HCT116 (cell line): ENCODE measurements around the gene HYAL1. TPM values are rescaled to one million over a fixed set of nuclear protein-coding genes. Genes with fewer than 3 reads are reported as not detected.

Experiments
- ATAC-seq: fragments of 200-7000 bp; cut with Tn5 transposase; 2 replicates; pipeline ENCODE4 v1.9.1; 2020; ENCODE audit warnings: mild to moderate bottlenecking, moderate library complexity
- BruUV-seq: library from RNA; stranded (reverse); fragments of 400-500 nt; replicated peaks from 2 replicates; lab custom pipeline; 2021; lab: Mats Ljungman, UMichigan
- CTCF ChIA-PET: fragments of 300-600 bp; sonication (Branson Sonifier 250); formaldehyde crosslinking; loops from one replicate; lab custom pipeline; 2021; ENCODE audit warnings: antibody characterized with exemption; lab: Charles Lee
- POLR2A ChIA-PET: fragments of 300-600, 350-600 bp; sonication (Branson Sonifier 250); formaldehyde crosslinking; loops from one replicate; lab custom pipeline; 2021; ENCODE audit warnings: antibody characterized with exemption; lab: Charles Lee
- RAD21 ChIA-PET, 2 experiments: fragments of 300-600 bp; sonication (Branson Sonifier 250); formaldehyde crosslinking; loops; one replicate each; lab custom pipeline; 2023; ENCODE audit warnings: low total read pairs in 2 of 2; ENCODE audit not compliant: uncharacterized antibody in 2 of 2, unreplicated experiment in 2 of 2, low non-redundant PET in 1 of 2; lab: Charles Lee
- DNase-seq: peaks from one replicate; pipeline ENCODE4 v3.0.0-alpha.2; 2010; ENCODE audit warnings: low read depth, low spot score
- H2AFZ ChIP-seq: fragments of 200-600 bp; shearing (Covaris generic), sonication (generic); 2 replicates; pipeline ENCODE4 v1.6.1; 2017; ENCODE audit warnings: low read depth, mixed run types, mixed read lengths, antibody characterized with exemption, low read length; ENCODE audit not compliant: poor library complexity, severe bottlenecking
- H3K27ac ChIP-seq: 2 replicates; pipeline ENCODE4 v1.5.1; 2012; ENCODE audit warnings: low read depth, low read length
- H3K27me3 ChIP-seq: fragments of 200-600 bp; sonication (generic); 2 replicates; pipeline ENCODE4 v1.6.1; 2016; ENCODE audit warnings: mixed run types, low read length, mixed read lengths; ENCODE audit not compliant: insufficient read depth
- H3K36me3 ChIP-seq, 2 experiments: fragments of 200-500 bp in 1 of 2; fragments of 200-600 bp in 1 of 2; sonication (Bioruptor generic) in 1 of 2; sonication (generic) in 1 of 2; 2 replicates each; pipeline versions ENCODE4 v1.5.1 to v1.6.1; 2014 to 2016; ENCODE audit warnings: low read length in 2 of 2, inconsistent platforms in 1 of 2, mixed read lengths in 1 of 2, mixed run types in 1 of 2; ENCODE audit not compliant: insufficient read depth in 2 of 2, control insufficient read depth in 1 of 2
- H3K4me1 ChIP-seq, 2 experiments: fragments of 200-600 bp in 1 of 2; sonication (generic) in 1 of 2; 2 replicates each; pipeline versions ENCODE4 v1.5.1 to v1.6.1; 2012 to 2017; ENCODE audit warnings: low read length in 2 of 2, inconsistent platforms in 1 of 2, mild to moderate bottlenecking in 1 of 2, mixed read lengths in 1 of 2, mixed run types in 1 of 2, moderate library complexity in 1 of 2; ENCODE audit not compliant: insufficient read depth in 2 of 2, control insufficient read depth in 1 of 2
- H3K4me2 ChIP-seq: fragments of 200-600 bp; sonication (generic); 2 replicates; pipeline ENCODE4 v1.6.1; 2017; ENCODE audit warnings: mixed run types, low read length, mixed read lengths
- H3K4me3 ChIP-seq, 2 experiments: fragments of 200-600 bp in 1 of 2; sonication (generic) in 1 of 2; replicated peaks in 1 of 2; 2 replicates each; pipeline ENCODE4 v1.5.1; 2011 to 2016; ENCODE audit warnings: low read length in 2 of 2, control low read depth in 1 of 2, low read depth in 1 of 2, mild to moderate bottlenecking in 1 of 2, mixed read lengths in 1 of 2, mixed run types in 1 of 2
- H3K79me2 ChIP-seq: fragments of 200-600 bp; sonication (generic); 2 replicates; pipeline ENCODE4 v1.6.1; 2017; ENCODE audit warnings: mild to moderate bottlenecking, mixed run types, low read length, moderate library complexity, mixed read lengths; ENCODE audit not compliant: insufficient read depth
- H3K9ac ChIP-seq: fragments of 200-600 bp; sonication (generic); 2 replicates; pipeline ENCODE4 v1.6.1; 2016; ENCODE audit warnings: low read length, mixed read lengths
- H3K9me2 ChIP-seq: fragments of 200-600 bp; sonication (generic), shearing (Covaris generic); 2 replicates; pipeline ENCODE4 v1.6.1; 2017; ENCODE audit warnings: mixed run types, mild to moderate bottlenecking, moderate library complexity; ENCODE audit not compliant: insufficient read depth
- H3K9me3 ChIP-seq, 2 experiments: fragments of 200-500 bp in 1 of 2; fragments of 200-600 bp in 1 of 2; sonication (Bioruptor generic) in 1 of 2; sonication (generic) in 1 of 2; 2 replicates each; pipeline ENCODE4 v1.6.1; 2014 to 2017; ENCODE audit warnings: low read length in 2 of 2, mixed read lengths in 2 of 2, inconsistent platforms in 1 of 2, low read depth in 1 of 2, mild to moderate bottlenecking in 1 of 2, mixed run types in 1 of 2, moderate library complexity in 1 of 2; ENCODE audit not compliant: control insufficient read depth in 1 of 2, insufficient read depth in 1 of 2
- H4K20me1 ChIP-seq: fragments of 200-600 bp; sonication (generic), shearing (Covaris generic); 2 replicates; pipeline ENCODE4 v1.6.1; 2017; ENCODE audit warnings: mixed run types, mild to moderate bottlenecking, moderate library complexity; ENCODE audit not compliant: insufficient read depth
- ATF3 ChIP-seq: IDR thresholded peaks from 2 replicates; pipeline ENCODE4 v1.6.1; 2012
- EZH2phosphoT487 ChIP-seq: fragments of 200-600 bp; IDR thresholded peaks from 2 replicates; pipeline ENCODE4 v1.6.1; 2018; ENCODE audit warnings: antibody characterized with exemption, borderline replicate concordance
- FOSL1 ChIP-seq: IDR thresholded peaks from 2 replicates; pipeline ENCODE4 v1.6.1; 2012; ENCODE audit warnings: low read depth
- JUND ChIP-seq: IDR thresholded peaks from 2 replicates; pipeline ENCODE4 v1.6.1; 2012
- MAX ChIP-seq: IDR thresholded peaks from 2 replicates; pipeline ENCODE4 v1.6.1; 2012
- POLR2A ChIP-seq: IDR thresholded peaks from 2 replicates; pipeline ENCODE4 v1.7.0; 2011; ENCODE audit warnings: borderline replicate concordance; ENCODE audit not compliant: insufficient read depth, insufficient read length; ENCODE audit errors: extremely low read depth
- SIN3A ChIP-seq: IDR thresholded peaks from 2 replicates; pipeline ENCODE4 v1.6.1; 2012; ENCODE audit warnings: low read depth
- SP1 ChIP-seq: IDR thresholded peaks from 2 replicates; pipeline ENCODE4 v1.6.1; 2012; ENCODE audit warnings: low read depth
- SRF ChIP-seq: IDR thresholded peaks from 2 replicates; pipeline ENCODE4 v1.6.1; 2012; ENCODE audit warnings: low read depth
- ZFX ChIP-seq: fragments of 450-650 bp; IDR thresholded peaks from 2 replicates; pipeline ENCODE4 v1.6.1; 2017
- ZNF274 ChIP-seq: fragments of 200-500 bp; sonication (Bioruptor generic); IDR thresholded peaks from 2 replicates; pipeline ENCODE4 v1.6.1; 2014; ENCODE audit warnings: mild to moderate bottlenecking, low read depth, low read length, inconsistent platforms
- intact Hi-C: fragments of 100-400 bp; cut with micrococcal nuclease; formaldehyde crosslinking; loops from 2 replicates; pipeline ENCODE4 v1.10.0; 2022
- total RNA-seq: library from RNA; stranded (reverse); gene quantifications from one replicate; pipeline ENCODE4 v1.2.1, GENCODE V29; 2021; ENCODE audit not compliant: unreplicated experiment
- TF ChIP-seq, protein P1 (sequence below): IDR thresholded peaks from 2 replicates; pipeline ENCODE4 v1.6.1; 2011; ENCODE audit warnings: mild to moderate bottlenecking, low read length, moderate library complexity; ENCODE audit not compliant: insufficient replicate concordance; ENCODE audit errors: extremely low read depth

HYAL1 gene
- total RNA-seq, 1 experiment from 2014 or later = 6.1 TPM

DNA sequence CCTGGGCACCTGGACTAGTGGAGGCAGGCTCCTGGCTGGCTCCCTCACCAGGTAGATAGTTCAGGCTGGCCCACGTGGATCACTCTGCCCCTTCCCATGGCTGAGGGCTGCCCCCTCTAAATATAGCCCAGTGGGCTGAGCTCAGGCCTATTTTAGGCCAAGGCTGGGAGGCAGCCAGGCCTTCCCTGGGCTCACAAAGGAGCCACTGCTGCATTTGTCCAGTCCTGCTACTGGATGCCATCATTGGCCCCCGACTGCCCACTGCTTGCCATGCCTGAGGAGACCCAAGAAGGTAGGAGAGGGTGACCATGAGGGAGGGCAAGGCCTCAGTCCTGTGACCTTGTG lies 24.5 kb downstream of the HYAL1 start, which contains the start of gene LSMEM2:
TSS of gene LSMEM2 (plus strand) at position 208 of the 345 bp plus-strand sequence. CDS start at position 235, 27 bp downstream.
- BruUV-seq = no TSS peak
- TF ChIP-seq SRF = no peak
- TF ChIP-seq, protein P1, sequence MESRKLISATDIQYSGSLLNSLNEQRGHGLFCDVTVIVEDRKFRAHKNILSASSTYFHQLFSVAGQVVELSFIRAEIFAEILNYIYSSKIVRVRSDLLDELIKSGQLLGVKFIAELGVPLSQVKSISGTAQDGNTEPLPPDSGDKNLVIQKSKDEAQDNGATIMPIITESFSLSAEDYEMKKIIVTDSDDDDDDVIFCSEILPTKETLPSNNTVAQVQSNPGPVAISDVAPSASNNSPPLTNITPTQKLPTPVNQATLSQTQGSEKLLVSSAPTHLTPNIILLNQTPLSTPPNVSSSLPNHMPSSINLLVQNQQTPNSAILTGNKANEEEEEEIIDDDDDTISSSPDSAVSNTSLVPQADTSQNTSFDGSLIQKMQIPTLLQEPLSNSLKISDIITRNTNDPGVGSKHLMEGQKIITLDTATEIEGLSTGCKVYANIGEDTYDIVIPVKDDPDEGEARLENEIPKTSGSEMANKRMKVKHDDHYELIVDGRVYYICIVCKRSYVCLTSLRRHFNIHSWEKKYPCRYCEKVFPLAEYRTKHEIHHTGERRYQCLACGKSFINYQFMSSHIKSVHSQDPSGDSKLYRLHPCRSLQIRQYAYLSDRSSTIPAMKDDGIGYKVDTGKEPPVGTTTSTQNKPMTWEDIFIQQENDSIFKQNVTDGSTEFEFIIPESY = no peak
- TF ChIP-seq POLR2A = no peak
- TF ChIP-seq SIN3A = no peak
- TF ChIP-seq ZFX = no peak
- no peak for TF ChIP-seq JUND
- TF ChIP-seq ATF3 = no peak
- TF ChIP-seq ZNF274 = no peak
- TF ChIP-seq EZH2phosphoT487 = no peak
- TF ChIP-seq FOSL1 = no peak
- TF ChIP-seq SP1 = no peak
- TF ChIP-seq MAX = no peak
- TF ChIP-seq, all 23 proteins: peak for 0
- ChIA-PET RAD21 (interaction anchor here in 1 of 2 experiments (1.2 kb wide), 1 partner anchor 32 kb away, joined by 3 read pairs; no protein-coding TSS in a partner anchor), POLR2A (interaction anchor here (1.7 to 1.9 kb wide), 2 partner anchors 14 to 15 kb away, joined by 4 read pairs; no protein-coding TSS in a partner anchor), CTCF (interaction anchor here (0.9 to 1.3 kb wide), 2 partner anchors 45 to 52 kb away, joined by 3 read pairs; no protein-coding TSS in a partner anchor)
- Histone ChIP-seq H3K36me3 (no peaks in the 10 kb centered on the region), H3K9me2 (no peaks in the 10 kb centered on the region), H3K79me2 (no peaks in the 10 kb centered on the region), H3K27me3 (no peaks in the 10 kb centered on the region), H3K4me2 (no peak within 1 kb of the TSS), H3K9me3 (no peaks in the 10 kb centered on the region), H3K4me1 (peaks cover 7 to 10% of the 10 kb centered on the region in 2 experiments; a peak in 3 of 4 replicates), H3K9ac (no peak within 1 kb of the TSS), H3K4me3 (no peak within 1 kb of the TSS), H2AFZ (no peak within 1 kb of the TSS), H3K27ac (no peak within 1 kb of the TSS), H4K20me1 (no peaks in the 10 kb centered on the region)
- intact Hi-C loops = no loop called here
- ATAC-seq (no peak), DNase-seq (no peak)
